Tibial nerve (tissue), 4 donors: ENCODE measurements around the gene RIMS1.

Source experiments
- CTCF ChIP-seq, 5 experiments: fragments of 200-600 bp in 3 of 5; fragments of 450-650 bp in 2 of 5; sonication (generic) in 3 of 5; IDR thresholded peaks; one replicate each; pipeline ENCODE4 v1.5.1; 2016 to 2019; ENCODE audit warnings: antibody characterized with exemption in 5 of 5, mild to moderate bottlenecking in 3 of 5, moderate library complexity in 2 of 5
- EP300 ChIP-seq, 2 donors: sonication (generic); formaldehyde crosslinking; IDR thresholded peaks; one replicate each; pipeline ENCODE4 v1.6.1; 2017; ENCODE audit warnings: antibody characterized with exemption in 2 of 2, mild to moderate bottlenecking in 1 of 2
- POLR2A ChIP-seq, 2 donors: fragments of 450-650 bp; IDR thresholded peaks; one replicate each; pipeline ENCODE4 v1.6.1; 2017; ENCODE audit warnings: antibody characterized with exemption in 2 of 2, mild to moderate bottlenecking in 2 of 2, moderate library complexity in 2 of 2

GRCh38 chr6:72271531-72271930 lies 385.2 kb downstream of the RIMS1 start:
- no peak for TF ChIP-seq CTCF (IDR thresholded peaks at IDR 0.05)
- no peak for TF ChIP-seq POLR2A (IDR thresholded peaks at IDR 0.05)
- no peak for TF ChIP-seq EP300 (IDR thresholded peaks at IDR 0.05)
